GM18867 (cell line): ENCODE measurements around the gene IGSF21.
"Not testable (repeated sequence)": the region's sequence is repeated elsewhere in the genome, so short reads cannot be mapped to it uniquely, and the experiment has no call there.

Experiments used
- ATAC-seq: cut with Tn5 transposase; IDR thresholded peaks from one replicate; pipeline ENCODE4 v1.9.1; 2021; ENCODE audit warnings: mild to moderate bottlenecking, moderate library complexity; ENCODE audit not compliant: unreplicated experiment

IGSF21 gene

GRCh38 chr1:18348354-18348753 lies 240.8 kb downstream of the IGSF21 start:
- no peak for ATAC-seq

GRCh38 chr1:18350747-18351146 lies 243.1 kb downstream of the IGSF21 start:
- ATAC-seq, result no peak

DNA sequence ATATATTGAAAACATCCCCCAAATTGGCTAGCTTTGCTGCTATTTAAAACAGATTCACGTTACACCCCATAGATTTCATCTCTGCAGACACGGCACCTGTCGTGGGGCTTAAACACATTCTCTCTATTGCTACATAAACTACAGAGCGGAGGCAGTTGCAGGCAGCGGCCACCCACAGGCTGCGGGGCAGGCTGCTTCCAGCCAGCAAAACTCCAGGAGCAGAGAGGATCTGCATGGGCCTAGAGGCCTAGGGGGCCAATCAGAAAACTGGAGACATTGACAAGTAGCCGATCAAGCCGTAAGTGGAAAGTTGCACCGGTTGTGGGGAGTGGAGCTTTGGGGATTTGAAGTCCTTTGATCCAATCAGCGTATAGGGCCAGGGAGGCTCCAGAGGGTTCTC lies 244.1 kb downstream of the IGSF21 start:
- no peak for ATAC-seq

DNA sequence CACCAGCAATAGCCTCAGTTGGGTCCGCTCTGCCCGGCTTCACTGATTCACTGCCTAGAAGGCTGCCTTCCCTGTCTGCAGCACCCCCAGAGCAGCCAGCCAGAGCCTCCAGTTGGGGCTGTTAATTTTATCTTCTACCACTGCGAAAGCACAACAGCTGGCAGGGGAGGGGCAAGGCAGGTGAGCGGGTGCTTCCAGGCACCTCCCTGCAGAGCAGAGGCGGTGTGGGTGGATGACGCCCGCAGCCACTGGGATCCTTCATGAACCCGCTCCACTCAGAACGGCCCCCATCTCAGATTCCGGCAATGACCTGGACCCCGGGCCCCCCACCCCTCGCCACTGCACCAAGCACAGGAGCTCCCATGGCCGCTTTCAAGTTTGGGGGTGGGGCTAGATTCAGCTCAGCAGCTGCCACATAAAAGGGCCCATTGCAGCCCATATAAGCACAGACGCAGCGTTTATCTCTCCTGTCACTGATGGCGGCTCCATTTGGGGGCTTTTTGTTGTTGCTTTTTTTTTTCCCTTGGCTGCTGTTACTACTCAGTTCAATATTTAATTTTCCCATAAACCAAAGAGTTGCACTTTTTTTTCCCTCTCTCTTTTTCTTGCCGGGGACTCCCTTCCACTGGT lies 245.2 kb downstream of the IGSF21 start:
- ATAC-seq, result no peak

DNA sequence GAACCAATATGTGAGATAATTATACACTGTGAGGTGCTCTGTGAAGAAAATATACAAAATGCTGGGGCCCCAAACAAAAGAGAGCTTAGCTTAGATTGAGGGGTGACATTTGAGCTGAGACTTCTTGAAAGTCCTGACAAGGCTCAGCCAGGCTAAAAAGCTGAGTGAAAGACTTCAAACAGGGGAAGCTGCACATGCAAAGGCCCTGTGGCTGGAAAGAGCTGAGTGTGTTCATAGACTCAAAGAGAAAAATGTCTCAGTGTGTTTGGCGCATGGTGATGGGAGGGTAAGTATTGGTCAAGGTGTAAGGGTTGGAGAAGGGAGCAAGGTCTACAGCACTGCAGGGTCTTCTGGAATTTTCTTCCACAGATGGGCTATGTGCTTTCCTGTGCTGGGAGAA lies 245.9 kb downstream of the IGSF21 start:
- ATAC-seq, result no peak

DNA sequence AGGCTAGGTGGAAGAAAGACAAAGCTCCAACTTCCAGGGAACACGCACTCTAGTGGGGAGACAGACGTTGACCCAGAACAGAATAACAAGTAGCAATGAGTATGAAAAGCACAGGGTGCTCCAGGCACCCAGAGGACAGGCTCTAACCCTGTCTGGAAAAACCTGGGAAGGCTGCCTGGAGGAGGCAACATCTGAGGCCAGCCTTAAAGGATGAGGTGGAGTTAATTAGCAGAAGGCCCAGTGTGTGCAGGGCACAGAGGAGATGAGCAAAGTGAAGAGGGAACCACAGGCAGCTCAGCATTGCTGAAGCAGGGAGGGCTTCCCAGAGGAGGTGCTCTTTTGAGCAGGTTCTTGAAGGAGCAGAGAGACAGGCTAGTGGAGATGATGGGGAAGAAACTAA lies 246.4 kb downstream of the IGSF21 start:
- no peak for ATAC-seq

- ATAC-seq, result no peak
Measured at GRCh38 chr1:18354612-18355011, 247.0 kb downstream of the IGSF21 start.

DNA sequence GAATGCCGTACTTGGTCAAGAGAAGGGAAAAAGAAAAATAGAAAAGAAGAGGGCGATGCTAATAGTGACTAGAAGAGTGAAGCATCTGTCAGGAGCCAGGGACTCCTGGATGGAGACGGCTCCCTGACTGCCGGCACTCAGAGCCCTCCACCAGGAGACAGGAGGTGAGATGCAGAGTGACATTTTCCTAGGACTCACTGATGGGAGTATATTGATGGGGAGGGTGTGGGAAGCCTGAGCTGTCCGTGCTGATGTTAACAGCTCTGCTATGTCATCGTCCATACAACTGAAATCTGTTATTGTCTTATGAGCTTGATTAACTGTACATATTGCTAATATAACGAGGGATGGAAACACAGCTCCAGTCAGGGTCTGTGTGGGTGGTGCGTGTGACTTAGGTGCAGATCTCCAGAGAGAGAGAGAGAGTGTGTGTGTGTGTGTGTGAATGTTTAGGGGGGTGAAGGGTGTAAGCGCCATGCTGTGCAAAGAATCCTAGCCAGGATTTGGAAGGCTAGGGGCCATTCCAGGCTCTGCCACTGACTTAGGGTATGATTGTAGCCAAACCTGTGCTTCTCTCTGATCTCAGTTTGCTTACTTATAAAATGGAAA lies 250.1 kb downstream of the IGSF21 start:
- no peak for ATAC-seq

DNA sequence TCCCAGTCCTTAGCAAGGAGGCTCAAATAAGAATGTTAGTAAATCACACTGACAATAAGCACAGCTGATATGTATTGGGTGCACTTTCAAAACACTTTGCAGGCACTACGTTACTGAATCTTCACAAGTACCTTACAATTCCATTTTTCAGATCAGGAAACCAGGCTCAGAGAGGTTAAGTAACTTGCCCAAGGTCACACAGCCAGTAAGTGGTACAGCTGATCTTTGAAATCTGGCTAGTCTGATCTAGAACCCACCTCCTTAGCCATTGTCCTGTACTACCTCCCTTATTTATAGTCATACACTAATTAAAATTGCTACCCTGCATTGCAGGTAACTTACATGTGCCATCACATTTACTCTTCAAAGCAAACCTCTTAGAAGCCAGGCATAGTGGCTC lies 251.0 kb downstream of the IGSF21 start:
- ATAC-seq, result no peak

GRCh38 chr1:18360251-18360650 lies 252.7 kb downstream of the IGSF21 start:
- ATAC-seq, result no peak

DNA sequence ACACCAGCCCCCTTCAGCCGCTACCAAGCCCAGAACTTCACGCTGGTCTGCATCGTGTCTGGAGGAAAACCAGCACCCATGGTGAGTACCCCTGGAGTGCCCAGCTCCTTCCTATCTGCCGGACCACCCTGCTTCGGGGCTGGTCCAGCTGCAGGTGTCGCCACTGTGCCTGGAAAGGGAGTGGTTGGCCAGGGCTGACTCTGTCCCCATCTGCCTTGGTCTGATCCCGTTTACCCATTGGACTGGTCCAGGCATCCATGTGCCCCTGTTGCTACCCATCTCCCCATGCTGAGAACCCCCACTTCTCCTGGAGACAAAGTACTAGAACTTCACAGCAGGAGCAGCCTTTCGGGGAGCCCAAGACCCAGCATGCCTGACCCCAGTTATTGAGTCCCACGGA lies 254.6 kb downstream of the IGSF21 start:
- no peak for ATAC-seq

- no peak for ATAC-seq
Measured at GRCh38 chr1:18363436-18363835, 255.8 kb downstream of the IGSF21 start.

- ATAC-seq, result no peak
Measured at GRCh38 chr1:18365099-18365705, 257.6 kb downstream of the IGSF21 start.

DNA sequence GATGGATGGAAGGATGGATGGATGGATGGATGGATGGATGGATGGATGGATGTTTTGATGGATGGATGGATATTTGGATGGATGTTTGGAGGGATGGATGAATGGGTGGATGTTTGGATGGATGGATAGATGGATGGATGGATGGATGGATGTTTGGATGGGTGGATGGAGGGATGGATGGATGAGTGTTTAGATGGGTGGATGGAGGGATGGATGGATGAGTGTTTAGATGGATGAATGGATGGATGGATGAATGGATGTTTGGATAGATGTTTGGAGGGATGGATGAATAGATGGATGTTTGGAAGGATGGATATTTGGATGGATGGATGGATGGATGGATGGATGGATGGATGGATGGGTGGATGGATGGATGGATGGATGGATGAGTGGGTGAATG lies 264.9 kb downstream of the IGSF21 start:
- not testable (repeated sequence) for ATAC-seq

DNA sequence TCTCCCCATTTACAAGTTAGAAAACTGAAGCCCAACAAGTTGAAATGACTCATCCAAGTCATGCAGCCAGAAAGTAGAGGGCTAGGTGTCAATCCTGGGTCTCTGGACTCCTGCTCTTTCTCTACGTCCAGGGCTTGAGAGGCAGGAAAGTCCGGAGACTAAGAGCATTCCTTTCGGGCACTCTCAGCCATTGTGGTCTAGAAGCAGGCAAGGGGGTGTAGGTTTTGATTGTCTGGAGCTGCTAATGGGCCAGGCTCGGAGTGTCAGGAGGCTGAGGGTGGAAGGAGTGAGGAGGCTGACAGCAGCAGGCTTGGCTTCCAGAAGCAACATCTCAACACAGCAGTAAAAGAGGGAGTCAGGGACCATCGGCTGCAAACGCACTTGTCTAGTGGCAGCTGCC lies 265.6 kb downstream of the IGSF21 start:
- ATAC-seq, result no peak

GRCh38 chr1:18373882-18374493 lies 266.4 kb downstream of the IGSF21 start:
- no peak for ATAC-seq

DNA sequence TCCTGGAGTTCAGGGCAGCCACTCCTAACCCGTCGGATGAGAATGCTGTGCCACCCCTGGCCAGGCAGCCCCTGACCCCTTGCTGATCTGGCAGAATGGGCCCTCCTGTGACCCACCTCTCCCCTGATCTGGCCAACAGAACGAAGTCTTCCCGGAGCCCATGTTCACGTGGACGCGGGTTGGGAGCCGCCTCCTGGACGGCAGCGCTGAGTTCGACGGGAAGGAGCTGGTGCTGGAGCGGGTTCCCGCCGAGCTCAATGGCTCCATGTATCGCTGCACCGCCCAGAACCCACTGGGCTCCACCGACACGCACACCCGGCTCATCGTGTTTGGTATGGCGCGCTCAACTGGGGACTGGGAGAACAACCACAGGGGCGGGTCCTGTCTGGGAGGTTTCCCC lies 269.1 kb downstream of the IGSF21 start:
- no peak for ATAC-seq

DNA sequence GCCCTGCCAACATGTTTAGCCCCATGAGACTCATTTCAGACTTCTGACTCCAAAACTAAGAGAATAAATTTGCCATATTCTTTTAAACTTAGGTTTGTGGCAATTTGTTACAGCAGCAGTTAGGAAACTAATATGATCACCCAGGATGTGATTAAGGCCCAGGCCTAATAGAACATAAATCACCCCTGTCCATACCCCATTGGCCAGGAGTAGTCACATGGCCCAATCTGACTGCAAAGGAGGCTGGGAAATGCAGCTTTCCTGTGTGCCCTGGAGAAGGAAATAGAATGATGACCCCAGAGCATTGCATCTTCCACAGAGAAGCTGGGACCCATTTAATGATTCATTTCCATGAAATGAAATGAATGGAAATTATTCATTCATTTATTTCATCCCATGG lies 272.7 kb downstream of the IGSF21 start:
- no peak for ATAC-seq

DNA sequence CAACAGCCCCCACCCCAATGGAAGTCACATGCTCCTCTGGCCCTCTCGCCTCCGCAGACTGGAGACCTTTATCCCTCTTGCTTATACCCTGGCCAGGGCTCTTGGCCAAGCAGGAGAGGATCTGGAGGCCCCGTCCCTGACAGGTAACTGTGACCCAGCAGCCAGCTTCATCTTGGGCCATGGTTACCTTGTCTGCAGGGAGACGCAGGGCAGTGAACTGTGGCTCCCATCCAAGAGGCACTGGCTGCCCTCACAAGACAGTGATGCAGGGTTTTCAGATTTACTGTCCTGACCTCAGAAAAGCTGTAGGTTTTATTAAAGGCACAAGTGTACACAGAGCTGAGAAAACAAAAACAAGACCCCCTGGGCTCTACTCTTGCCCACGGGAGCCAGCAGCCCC lies 276.5 kb downstream of the IGSF21 start:
- ATAC-seq, result no peak

DNA sequence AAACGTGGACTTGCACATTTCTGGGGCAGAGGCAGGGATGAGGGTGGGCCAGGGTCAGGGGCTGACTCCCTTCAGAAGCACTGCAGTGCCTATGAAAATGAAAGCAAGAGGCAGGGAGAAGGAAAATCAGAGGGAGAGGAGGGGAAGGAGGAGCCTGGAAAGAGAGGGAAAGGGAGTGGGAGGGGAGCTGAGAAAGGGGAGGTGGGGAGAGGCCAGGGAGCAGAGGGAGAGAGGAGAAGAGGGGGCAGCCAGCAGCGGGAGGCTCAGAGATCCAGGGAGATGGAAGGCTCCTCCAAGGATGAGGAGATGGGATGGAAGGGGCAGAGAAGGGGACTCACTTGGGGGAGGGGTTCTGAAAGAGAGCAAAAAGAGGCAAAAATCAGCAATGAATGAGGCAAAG lies 276.9 kb downstream of the IGSF21 start:
- ATAC-seq, result no peak

- ATAC-seq, result no peak
Measured at GRCh38 chr1:18385239-18385790, 277.7 kb downstream of the IGSF21 start.

- no peak for ATAC-seq
Measured at GRCh38 chr1:18386591-18386990, 279.0 kb downstream of the IGSF21 start.
